Measurements from ENCODE around the gene POLR2I.

Gene POLR2I

GRCh38 chr19:36090910-36091695 lies 23.6 kb downstream of the POLR2I start:
- no peaks in the 10 kb centered on the region for H3K27me3 ChIP-seq (ENCODE audit: insufficient read depth, poor library complexity, severe bottlenecking)
- H3K4me3 ChIP-seq (ENCODE audit: severe bottlenecking) = no peak overlapping the region
- H3K27ac ChIP-seq (ENCODE audit: poor library complexity, severe bottlenecking) = no peak overlapping the region
- H3K36me3 ChIP-seq (ENCODE audit: low read depth) = peaks cover 19% of the 10 kb centered on the region
- no peaks in the 10 kb centered on the region for H3K9me3 ChIP-seq (ENCODE audit: severe bottlenecking)
- no peak for TF ChIP-seq CTCF (IDR thresholded peaks at IDR 0.05; ENCODE audit: poor library complexity, severe bottlenecking)
- ATAC-seq (ENCODE audit: low read depth) = no peak
- no peaks in the 10 kb centered on the region for H3K4me1 ChIP-seq (ENCODE audit: insufficient read depth, poor library complexity, severe bottlenecking)
- no peak for DNase-seq (ENCODE audit: low spot score)

- ATAC-seq (ENCODE audit: low read depth) (no peak), DNase-seq (ENCODE audit: low spot score) (no peak)
- Histone ChIP-seq H3K27me3 (ENCODE audit: insufficient read depth, poor library complexity, severe bottlenecking) (no peaks in the 10 kb centered on the region), H3K4me1 (ENCODE audit: insufficient read depth, poor library complexity, severe bottlenecking) (no peaks in the 10 kb centered on the region), H3K27ac (ENCODE audit: poor library complexity, severe bottlenecking) (no peak overlapping the region), H3K9me3 (ENCODE audit: severe bottlenecking) (no peaks in the 10 kb centered on the region), H3K4me3 (ENCODE audit: severe bottlenecking) (no peak overlapping the region), H3K36me3 (ENCODE audit: low read depth) (peaks cover 26% of the 10 kb centered on the region)
- TF ChIP-seq CTCF (IDR thresholded peaks at IDR 0.05; ENCODE audit: poor library complexity, severe bottlenecking) = no peak
Observed at GRCh38 chr19:36089847-36090246, 24.8 kb downstream of the POLR2I start.

GRCh38 chr19:36086326-36086725 lies 28.3 kb downstream of the POLR2I start:
- peaks cover 43% of the 10 kb centered on the region for H3K36me3 ChIP-seq (ENCODE audit: low read depth)
- no peaks in the 10 kb centered on the region for H3K9me3 ChIP-seq (ENCODE audit: severe bottlenecking)
- H3K27me3 ChIP-seq (ENCODE audit: insufficient read depth, poor library complexity, severe bottlenecking) = no peaks in the 10 kb centered on the region
- H3K4me3 ChIP-seq (ENCODE audit: severe bottlenecking) = no peak overlapping the region
- H3K27ac ChIP-seq (ENCODE audit: poor library complexity, severe bottlenecking) = no peak overlapping the region
- ATAC-seq (ENCODE audit: low read depth) (no peak), DNase-seq (ENCODE audit: low spot score) (no peak)
- H3K4me1 ChIP-seq (ENCODE audit: insufficient read depth, poor library complexity, severe bottlenecking) = no peaks in the 10 kb centered on the region
- TF ChIP-seq CTCF (IDR thresholded peaks at IDR 0.05; ENCODE audit: poor library complexity, severe bottlenecking) = no peak

- no peak for DNase-seq (ENCODE audit: low spot score)
- Histone ChIP-seq H3K4me3 (ENCODE audit: severe bottlenecking) (no peak overlapping the region), H3K4me1 (ENCODE audit: insufficient read depth, poor library complexity, severe bottlenecking) (no peaks in the 10 kb centered on the region), H3K9me3 (ENCODE audit: severe bottlenecking) (no peaks in the 10 kb centered on the region), H3K36me3 (ENCODE audit: low read depth) (peaks cover 58% of the 10 kb centered on the region), H3K27ac (ENCODE audit: poor library complexity, severe bottlenecking) (no peak overlapping the region), H3K27me3 (ENCODE audit: insufficient read depth, poor library complexity, severe bottlenecking) (no peaks in the 10 kb centered on the region)
- no peak for ATAC-seq (ENCODE audit: low read depth)
- no peak for TF ChIP-seq CTCF (IDR thresholded peaks at IDR 0.05; ENCODE audit: poor library complexity, severe bottlenecking)
Observed at GRCh38 chr19:36084231-36085009, 30.3 kb downstream of the POLR2I start.
